Measurements from ENCODE around the gene DBH. TPM values are rescaled to one million over a fixed set of nuclear protein-coding genes. Genes with fewer than 3 reads are reported as not detected.
"Not testable (repeated sequence)": the region's sequence is repeated elsewhere in the genome, so short reads cannot be mapped to it uniquely, and the experiment has no call there.

DBH gene
- total RNA-seq, 1 donor from 2014 or later, result not detected

GRCh38 chr9:133622555-133622954 lies 13.6 kb upstream of the DBH start:
- Mint-ChIP-seq H3K9me3 (peaks cover 10% of the 10 kb centered on the region), H3K4me3 (no peak overlapping the region), H3K36me3 (ENCODE audit: low read depth) (no peaks in the 10 kb centered on the region), H3K4me1 (peaks cover 26% of the 10 kb centered on the region), H3K27ac (no peak overlapping the region), H3K27me3 (peaks cover 8% of the 10 kb centered on the region)
- intact Hi-C loops (cut with micrococcal nuclease), result no loop called here
- no peak for DNase-seq

GRCh38 chr9:133626008-133626407 lies 10.2 kb upstream of the DBH start:
- DNase-seq; H3K36me3 Mint-ChIP-seq (ENCODE audit: low read depth); H3K4me1 Mint-ChIP-seq; intact Hi-C loops (cut with micrococcal nuclease); H3K27me3 Mint-ChIP-seq; H3K4me3 Mint-ChIP-seq; H3K27ac Mint-ChIP-seq: not testable (repeated sequence)
- peaks cover 10% of the 10 kb centered on the region for H3K9me3 Mint-ChIP-seq

GRCh38 chr9:133627341-133627740 lies 8.8 kb upstream of the DBH start:
- no peaks in the 10 kb centered on the region for H3K4me1 Mint-ChIP-seq
- no peaks in the 10 kb centered on the region for H3K27me3 Mint-ChIP-seq
- intact Hi-C loops (cut with micrococcal nuclease), result no loop called here
- no peak overlapping the region for H3K4me3 Mint-ChIP-seq
- no peak overlapping the region for H3K27ac Mint-ChIP-seq
- DNase-seq, result no peak
- H3K9me3 Mint-ChIP-seq, result peaks cover 10% of the 10 kb centered on the region
- H3K36me3 Mint-ChIP-seq (ENCODE audit: low read depth), result no peaks in the 10 kb centered on the region

GRCh38 chr9:133628766-133629165 lies 7.4 kb upstream of the DBH start:
- H3K27me3 Mint-ChIP-seq, result no peaks in the 10 kb centered on the region
- no peaks in the 10 kb centered on the region for H3K4me1 Mint-ChIP-seq
- H3K36me3 Mint-ChIP-seq (ENCODE audit: low read depth), result no peaks in the 10 kb centered on the region
- intact Hi-C loops (cut with micrococcal nuclease), result no loop called here
- no peak overlapping the region for H3K27ac Mint-ChIP-seq
- peaks cover 10% of the 10 kb centered on the region for H3K9me3 Mint-ChIP-seq
- no peak overlapping the region for H3K4me3 Mint-ChIP-seq
- DNase-seq, result no peak

- intact Hi-C loops (cut with micrococcal nuclease), result no loop called here
- Mint-ChIP-seq H3K9me3 (peaks cover 10% of the 10 kb centered on the region), H3K4me3 (no peak overlapping the region), H3K36me3 (ENCODE audit: low read depth) (no peaks in the 10 kb centered on the region), H3K27me3 (no peaks in the 10 kb centered on the region), H3K4me1 (no peaks in the 10 kb centered on the region), H3K27ac (no peak overlapping the region)
- no peak for DNase-seq
Observed at GRCh38 chr9:133629221-133630110, 6.7 kb upstream of the DBH start.

GRCh38 chr9:133631111-133631510 lies 5.1 kb upstream of the DBH start:
- intact Hi-C loops (cut with micrococcal nuclease), result no loop called here
- H3K4me3 Mint-ChIP-seq, result no peak overlapping the region
- no peaks in the 10 kb centered on the region for H3K36me3 Mint-ChIP-seq (ENCODE audit: low read depth)

GRCh38 chr9:133632806-133633680 lies 3.1 kb upstream of the DBH start:
- intact Hi-C loops (cut with micrococcal nuclease), result no loop called here
- no peaks in the 10 kb centered on the region for H3K9me3 Mint-ChIP-seq
- H3K4me3 Mint-ChIP-seq, result no peak overlapping the region
- no peaks in the 10 kb centered on the region for H3K36me3 Mint-ChIP-seq (ENCODE audit: low read depth)
- no peaks in the 10 kb centered on the region for H3K4me1 Mint-ChIP-seq
- no peaks in the 10 kb centered on the region for H3K27me3 Mint-ChIP-seq
- DNase-seq, result no peak
- no peak overlapping the region for H3K27ac Mint-ChIP-seq

More at GRCh38 chr9:133631111-133631510, 5.1 kb upstream of the DBH start:
- Mint-ChIP-seq H3K27ac (no peak overlapping the region), H3K9me3 (peaks cover 7% of the 10 kb centered on the region), H3K4me1 (no peaks in the 10 kb centered on the region), H3K27me3 (no peaks in the 10 kb centered on the region)
- DNase-seq, result no peak

GRCh38 chr9:133633681-133634080 lies 2.5 kb upstream of the DBH start:
- intact Hi-C loops (cut with micrococcal nuclease), result no loop called here
- Mint-ChIP-seq H3K9me3 (no peaks in the 10 kb centered on the region), H3K36me3 (ENCODE audit: low read depth) (no peaks in the 10 kb centered on the region), H3K27me3 (no peaks in the 10 kb centered on the region), H3K4me3 (no peak overlapping the region), H3K4me1 (no peaks in the 10 kb centered on the region), H3K27ac (no peak overlapping the region)
- no peak for DNase-seq

- no peaks in the 10 kb centered on the region for H3K36me3 Mint-ChIP-seq (ENCODE audit: low read depth)
- no peaks in the 10 kb centered on the region for H3K9me3 Mint-ChIP-seq
- no peak overlapping the region for H3K4me3 Mint-ChIP-seq
- no peaks in the 10 kb centered on the region for H3K27me3 Mint-ChIP-seq
- H3K27ac Mint-ChIP-seq, result no peak overlapping the region
- H3K4me1 Mint-ChIP-seq, result no peaks in the 10 kb centered on the region
- DNase-seq, result no peak
- intact Hi-C loops (cut with micrococcal nuclease), result no loop called here
Observed at GRCh38 chr9:133634081-133634691, 2.0 kb upstream of the DBH start.

GRCh38 chr9:133635098-133635497 lies 1.1 kb upstream of the DBH start:
- Mint-ChIP-seq H3K36me3 (ENCODE audit: low read depth) (no peaks in the 10 kb centered on the region), H3K27me3 (no peaks in the 10 kb centered on the region), H3K4me1 (no peaks in the 10 kb centered on the region), H3K4me3 (no peak overlapping the region), H3K27ac (no peak overlapping the region), H3K9me3 (no peaks in the 10 kb centered on the region)
- no peak for DNase-seq
- intact Hi-C loops (cut with micrococcal nuclease), result no loop called here

GRCh38 chr9:133636902-133637301 lies 739 bp downstream of the DBH start:
- Mint-ChIP-seq H3K27ac (no peak overlapping the region), H3K27me3 (no peaks in the 10 kb centered on the region), H3K9me3 (no peaks in the 10 kb centered on the region), H3K36me3 (ENCODE audit: low read depth) (no peaks in the 10 kb centered on the region), H3K4me1 (no peaks in the 10 kb centered on the region), H3K4me3 (no peak overlapping the region)
- intact Hi-C loops (cut with micrococcal nuclease), result no loop called here
- DNase-seq, result no peak

GRCh38 chr9:133637451-133638055 lies 1.4 kb downstream of the DBH start:
- no peak for DNase-seq
- no peaks in the 10 kb centered on the region for H3K9me3 Mint-ChIP-seq
- H3K36me3 Mint-ChIP-seq (ENCODE audit: low read depth), result no peaks in the 10 kb centered on the region
- H3K27me3 Mint-ChIP-seq, result no peaks in the 10 kb centered on the region
- no peak overlapping the region for H3K27ac Mint-ChIP-seq
- no peaks in the 10 kb centered on the region for H3K4me1 Mint-ChIP-seq
- intact Hi-C loops (cut with micrococcal nuclease), result no loop called here
- H3K4me3 Mint-ChIP-seq, result no peak overlapping the region

GRCh38 chr9:133638076-133638475 lies 1.9 kb downstream of the DBH start:
- no peak for DNase-seq
- H3K4me3 Mint-ChIP-seq, result no peak overlapping the region
- no peaks in the 10 kb centered on the region for H3K9me3 Mint-ChIP-seq
- no peaks in the 10 kb centered on the region for H3K36me3 Mint-ChIP-seq (ENCODE audit: low read depth)
- no peaks in the 10 kb centered on the region for H3K27me3 Mint-ChIP-seq
- H3K27ac Mint-ChIP-seq, result no peak overlapping the region
- intact Hi-C loops (cut with micrococcal nuclease), result no loop called here
- H3K4me1 Mint-ChIP-seq, result no peaks in the 10 kb centered on the region
